Astrocyte (in vitro differentiated cells and primary cell): ENCODE measurements around the gene C12orf43.

Source experiments
- EZH2 ChIP-seq: IDR thresholded peaks from 2 replicates; pipeline ENCODE4 v1.6.1; 2012; ENCODE audit warnings: mild to moderate bottlenecking, low read length, inconsistent platforms; ENCODE audit not compliant: insufficient read depth
- TF ChIP-seq, protein P1 (sequence below): IDR thresholded peaks from 2 replicates; pipeline ENCODE4 v1.5.1; 2011; ENCODE audit warnings: low read depth, mild to moderate bottlenecking, inconsistent platforms, low read length, moderate library complexity; ENCODE audit not compliant: insufficient read depth

DNA sequence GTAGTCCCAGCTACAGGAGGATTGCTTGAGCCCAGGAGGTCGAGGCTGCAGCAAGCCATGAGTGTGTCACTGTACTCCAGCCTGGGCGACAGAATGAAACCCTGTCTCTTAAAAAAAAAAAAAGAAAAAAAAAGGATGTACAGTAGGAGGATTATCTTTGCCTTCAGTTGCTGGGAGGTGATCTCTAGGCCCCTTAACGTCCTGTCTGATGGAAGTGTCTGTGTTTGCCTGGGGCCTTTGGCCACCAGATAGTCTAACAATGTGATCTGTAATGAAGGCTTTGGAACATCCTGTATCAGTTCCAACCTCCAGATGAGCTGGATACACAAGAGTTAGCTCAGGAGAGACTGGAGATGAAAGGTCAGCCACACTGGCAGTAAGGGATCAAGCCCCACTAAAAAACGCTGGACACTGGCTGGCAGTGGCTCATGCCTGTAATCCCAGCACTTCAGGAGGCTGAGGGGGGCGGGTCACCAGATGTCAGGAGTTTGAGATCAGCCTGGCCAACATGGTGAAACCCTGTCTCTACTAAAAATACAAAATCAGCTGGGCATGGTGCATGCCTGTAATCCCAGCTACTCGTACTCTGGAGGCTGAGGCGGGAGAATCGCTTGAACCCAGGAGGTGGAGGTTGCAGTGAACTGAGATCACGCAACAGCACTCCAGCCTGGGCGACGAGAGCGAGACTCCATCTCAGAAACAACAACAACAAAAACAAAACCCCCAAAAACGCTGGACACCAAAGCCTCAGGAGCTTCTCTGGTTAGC is 57.0 kb downstream of the C12orf43 start:
- TF ChIP-seq, protein P1, sequence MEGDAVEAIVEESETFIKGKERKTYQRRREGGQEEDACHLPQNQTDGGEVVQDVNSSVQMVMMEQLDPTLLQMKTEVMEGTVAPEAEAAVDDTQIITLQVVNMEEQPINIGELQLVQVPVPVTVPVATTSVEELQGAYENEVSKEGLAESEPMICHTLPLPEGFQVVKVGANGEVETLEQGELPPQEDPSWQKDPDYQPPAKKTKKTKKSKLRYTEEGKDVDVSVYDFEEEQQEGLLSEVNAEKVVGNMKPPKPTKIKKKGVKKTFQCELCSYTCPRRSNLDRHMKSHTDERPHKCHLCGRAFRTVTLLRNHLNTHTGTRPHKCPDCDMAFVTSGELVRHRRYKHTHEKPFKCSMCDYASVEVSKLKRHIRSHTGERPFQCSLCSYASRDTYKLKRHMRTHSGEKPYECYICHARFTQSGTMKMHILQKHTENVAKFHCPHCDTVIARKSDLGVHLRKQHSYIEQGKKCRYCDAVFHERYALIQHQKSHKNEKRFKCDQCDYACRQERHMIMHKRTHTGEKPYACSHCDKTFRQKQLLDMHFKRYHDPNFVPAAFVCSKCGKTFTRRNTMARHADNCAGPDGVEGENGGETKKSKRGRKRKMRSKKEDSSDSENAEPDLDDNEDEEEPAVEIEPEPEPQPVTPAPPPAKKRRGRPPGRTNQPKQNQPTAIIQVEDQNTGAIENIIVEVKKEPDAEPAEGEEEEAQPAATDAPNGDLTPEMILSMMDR, result no peak
- no peak for TF ChIP-seq EZH2
